Endometrial microvascular endothelial cells (primary cell): Measurements from ENCODE around the gene TCF20. TPM values are rescaled to one million over a fixed set of nuclear protein-coding genes. Genes with fewer than 3 reads are reported as not detected.

Source experiments
- in situ Hi-C: cut with HindIII; loops from 2 replicates; pipeline ENCODE4 v1.10.0; 2017; ENCODE audit warnings: low sequenced_read_pairs, low pct_unique_long_range_greater_than_20kb; ENCODE audit errors: inconsistent ontology term
- total RNA-seq: library from RNA; depleted of rRNA; stranded (reverse); fragments of >200 nt; gene quantifications from one replicate; pipeline ENCODE4 v1.2.3, GENCODE V29; 2015; ENCODE audit errors: inconsistent ontology term

Gene TCF20
- total RNA-seq, 1 donor from 2014 or later: 19.4 TPM

DNA sequence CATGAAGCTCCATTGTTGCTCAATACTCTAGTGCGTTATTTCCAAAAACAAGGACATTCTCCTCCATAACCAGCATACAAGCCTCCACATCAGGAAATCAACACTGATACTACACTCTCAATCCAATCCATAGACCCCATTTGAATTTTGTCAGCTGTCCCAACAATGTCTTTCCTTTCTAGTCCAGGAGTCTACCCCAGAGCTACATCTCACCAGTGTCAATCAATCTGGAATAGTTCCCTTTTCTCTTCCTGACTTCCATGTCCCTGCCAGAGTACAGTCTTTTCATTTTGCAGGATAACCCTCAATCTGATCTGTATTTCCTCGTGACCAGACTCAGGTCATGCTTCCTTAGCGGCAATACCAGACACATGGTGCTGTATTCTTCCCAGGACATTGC is 43.0 kb downstream of the TCF20 start:
- in situ Hi-C loops: no loop called here

DNA sequence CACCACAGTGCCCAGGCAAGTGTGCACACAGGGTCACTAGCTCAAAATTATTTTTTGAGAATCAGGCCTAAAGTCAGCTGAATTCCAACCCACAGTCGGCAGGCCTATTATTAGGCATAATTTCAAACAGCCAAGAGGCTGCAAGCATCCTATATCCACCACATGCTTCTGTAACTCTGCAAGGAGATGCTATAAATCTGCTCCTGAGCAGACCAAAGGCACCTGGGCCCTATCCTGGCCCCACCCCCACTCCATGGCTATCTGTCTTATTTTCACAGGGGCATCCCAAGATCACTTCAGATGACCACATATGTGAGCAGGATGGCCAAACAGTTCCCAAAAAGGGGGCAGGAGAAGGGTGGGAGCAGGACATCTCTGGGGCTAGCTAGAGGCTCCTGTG is 44.6 kb downstream of the TCF20 start:
- in situ Hi-C loops: no loop called here

DNA sequence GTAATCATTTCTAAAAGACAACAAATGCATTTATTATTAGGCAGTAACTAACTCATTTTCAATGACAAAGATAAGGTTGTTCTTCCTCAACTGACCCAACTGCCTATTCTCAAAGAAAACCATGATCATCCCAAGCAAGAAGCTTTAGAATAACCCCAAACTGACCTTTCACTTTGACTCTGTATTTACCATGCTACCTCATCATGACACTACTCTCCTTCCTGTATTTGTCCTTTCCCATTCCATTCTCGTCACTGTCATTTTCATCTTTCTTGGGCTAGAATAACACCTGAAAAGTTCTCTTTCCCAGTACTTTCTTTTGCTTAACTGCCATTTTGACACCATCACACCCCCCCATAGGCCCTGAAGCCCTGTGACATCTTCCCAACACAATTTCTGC is 48.3 kb downstream of the TCF20 start:
- in situ Hi-C loops: no loop called here

Other genes with a start within 250 kb of the TCF20 start
- gene NAGA, start 199.8 kb downstream of the TCF20 start, total RNA-seq: 79.9 TPM
- gene PHETA2, start 196.4 kb downstream of the TCF20 start, total RNA-seq: 26.9 TPM
- gene SMDT1, start 191.0 kb downstream of the TCF20 start, total RNA-seq: 0.56 TPM
- 102 TPM for gene NDUFA6, start 179.9 kb downstream of the TCF20 start, total RNA-seq
- not detected for gene CYP2D6, start 139.8 kb downstream of the TCF20 start, total RNA-seq
- gene NFAM1, start 161.8 kb upstream of the TCF20 start, total RNA-seq: not detected
- 54.3 TPM for gene RRP7A, start 249.1 kb upstream of the TCF20 start, total RNA-seq